Measurements from ENCODE around the gene OSMR. TPM values are rescaled to one million over a fixed set of nuclear protein-coding genes. Genes with fewer than 3 reads are reported as not detected.

OSMR gene
- total RNA-seq, 1 experiment from 2014 or later, result 46.0 TPM

DNA sequence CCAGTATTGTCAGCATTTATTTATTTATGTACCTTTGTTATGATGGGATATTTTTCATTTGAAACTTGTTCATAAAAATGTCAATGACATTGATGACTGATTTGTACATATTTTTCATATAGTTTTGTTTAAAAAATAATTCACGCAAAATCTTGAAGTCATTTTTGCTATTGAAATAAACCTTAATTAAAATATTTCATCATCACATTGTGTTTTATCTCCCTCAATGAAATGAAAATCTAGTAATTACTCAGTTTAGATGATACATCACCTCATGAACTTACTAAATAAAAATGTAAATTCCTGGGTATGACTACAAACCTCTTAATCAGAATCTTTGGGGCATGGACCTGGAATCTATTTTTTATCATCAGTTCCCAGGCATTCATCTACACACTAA lies 89.6 kb downstream of the OSMR start:
- no peaks in the 10 kb centered on the region for H3K27me3 ChIP-seq (ENCODE audit: insufficient read depth, low read length)
- H3K79me2 ChIP-seq (ENCODE audit: insufficient read depth, low read length), result no peaks in the 10 kb centered on the region
- no peak for DNase-seq (ENCODE audit: low read depth, low spot score)
- H2AFZ ChIP-seq (ENCODE audit: low read depth, low read length, poor library complexity, severe bottlenecking), result no peak overlapping the region
- H4K20me1 ChIP-seq (ENCODE audit: insufficient read depth), result no peaks in the 10 kb centered on the region
- no peak for ATAC-seq
- ChIA-PET CTCF (no interaction called here), RAD21 (ENCODE audit: low non-redundant PET in 1 of 2, low total read pairs in 2 of 2, uncharacterized antibody in 2 of 2, unreplicated experiment in 2 of 2) (no interaction called here), POLR2A (no interaction called here)
- no peak overlapping the region for H3K4me2 ChIP-seq (ENCODE audit: low read length)
- no TSS peak for BruUV-seq (replicated peaks)
- no peak overlapping the region for H3K27ac ChIP-seq (ENCODE audit: low read depth, low read length)
- intact Hi-C loops (cut with micrococcal nuclease), result no loop called here
- H3K4me1 ChIP-seq (ENCODE audit: control insufficient read depth in 1 of 2, insufficient read depth in 2 of 2, low read length in 2 of 2), result no peaks in the 10 kb centered on the region
- peaks cover 13 to 14% of the 10 kb centered on the region in 2 experiments; a peak in 2 of 4 replicates for H3K36me3 ChIP-seq (ENCODE audit: control insufficient read depth in 1 of 2, insufficient read depth in 2 of 2, low read length in 2 of 2)
- no peaks in the 10 kb centered on the region for H3K9me2 ChIP-seq (ENCODE audit: insufficient read depth)
- H3K9me3 ChIP-seq (ENCODE audit: control insufficient read depth in 1 of 2, insufficient read depth in 1 of 2, low read depth in 1 of 2, low read length in 2 of 2), result no peaks in the 10 kb centered on the region
- H3K4me3 ChIP-seq (replicated peaks in 1 of 2; ENCODE audit: low read depth in 1 of 2, low read length in 2 of 2), result no peak overlapping the region
- no peak overlapping the region for H3K9ac ChIP-seq (ENCODE audit: low read length)
- no peak for TF ChIP-seq EZH2 (IDR thresholded peaks at IDR 0.05)
- TF ChIP-seq, protein P1, sequence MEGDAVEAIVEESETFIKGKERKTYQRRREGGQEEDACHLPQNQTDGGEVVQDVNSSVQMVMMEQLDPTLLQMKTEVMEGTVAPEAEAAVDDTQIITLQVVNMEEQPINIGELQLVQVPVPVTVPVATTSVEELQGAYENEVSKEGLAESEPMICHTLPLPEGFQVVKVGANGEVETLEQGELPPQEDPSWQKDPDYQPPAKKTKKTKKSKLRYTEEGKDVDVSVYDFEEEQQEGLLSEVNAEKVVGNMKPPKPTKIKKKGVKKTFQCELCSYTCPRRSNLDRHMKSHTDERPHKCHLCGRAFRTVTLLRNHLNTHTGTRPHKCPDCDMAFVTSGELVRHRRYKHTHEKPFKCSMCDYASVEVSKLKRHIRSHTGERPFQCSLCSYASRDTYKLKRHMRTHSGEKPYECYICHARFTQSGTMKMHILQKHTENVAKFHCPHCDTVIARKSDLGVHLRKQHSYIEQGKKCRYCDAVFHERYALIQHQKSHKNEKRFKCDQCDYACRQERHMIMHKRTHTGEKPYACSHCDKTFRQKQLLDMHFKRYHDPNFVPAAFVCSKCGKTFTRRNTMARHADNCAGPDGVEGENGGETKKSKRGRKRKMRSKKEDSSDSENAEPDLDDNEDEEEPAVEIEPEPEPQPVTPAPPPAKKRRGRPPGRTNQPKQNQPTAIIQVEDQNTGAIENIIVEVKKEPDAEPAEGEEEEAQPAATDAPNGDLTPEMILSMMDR (IDR thresholded peaks at IDR 0.05 in 2 of 3, conservative IDR thresholded peaks at IDR 0.05 in 1 of 3; ENCODE audit: borderline replicate concordance in 1 of 3, insufficient read depth in 1 of 3, low read depth in 2 of 3, low read length in 2 of 3), result no peak
- TF ChIP-seq ZFX (IDR thresholded peaks at IDR 0.05), result no peak
- TF ChIP-seq, protein P2, sequence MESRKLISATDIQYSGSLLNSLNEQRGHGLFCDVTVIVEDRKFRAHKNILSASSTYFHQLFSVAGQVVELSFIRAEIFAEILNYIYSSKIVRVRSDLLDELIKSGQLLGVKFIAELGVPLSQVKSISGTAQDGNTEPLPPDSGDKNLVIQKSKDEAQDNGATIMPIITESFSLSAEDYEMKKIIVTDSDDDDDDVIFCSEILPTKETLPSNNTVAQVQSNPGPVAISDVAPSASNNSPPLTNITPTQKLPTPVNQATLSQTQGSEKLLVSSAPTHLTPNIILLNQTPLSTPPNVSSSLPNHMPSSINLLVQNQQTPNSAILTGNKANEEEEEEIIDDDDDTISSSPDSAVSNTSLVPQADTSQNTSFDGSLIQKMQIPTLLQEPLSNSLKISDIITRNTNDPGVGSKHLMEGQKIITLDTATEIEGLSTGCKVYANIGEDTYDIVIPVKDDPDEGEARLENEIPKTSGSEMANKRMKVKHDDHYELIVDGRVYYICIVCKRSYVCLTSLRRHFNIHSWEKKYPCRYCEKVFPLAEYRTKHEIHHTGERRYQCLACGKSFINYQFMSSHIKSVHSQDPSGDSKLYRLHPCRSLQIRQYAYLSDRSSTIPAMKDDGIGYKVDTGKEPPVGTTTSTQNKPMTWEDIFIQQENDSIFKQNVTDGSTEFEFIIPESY (IDR thresholded peaks at IDR 0.05; ENCODE audit: extremely low read depth, insufficient replicate concordance, low read length), result no peak
- TF ChIP-seq FOSL1 (IDR thresholded peaks at IDR 0.05; ENCODE audit: low read depth), result no peak
- TF ChIP-seq POLR2A (IDR thresholded peaks at IDR 0.05; ENCODE audit: borderline replicate concordance, extremely low read depth, insufficient read depth, insufficient read length), result no peak
- TF ChIP-seq, protein P3, sequence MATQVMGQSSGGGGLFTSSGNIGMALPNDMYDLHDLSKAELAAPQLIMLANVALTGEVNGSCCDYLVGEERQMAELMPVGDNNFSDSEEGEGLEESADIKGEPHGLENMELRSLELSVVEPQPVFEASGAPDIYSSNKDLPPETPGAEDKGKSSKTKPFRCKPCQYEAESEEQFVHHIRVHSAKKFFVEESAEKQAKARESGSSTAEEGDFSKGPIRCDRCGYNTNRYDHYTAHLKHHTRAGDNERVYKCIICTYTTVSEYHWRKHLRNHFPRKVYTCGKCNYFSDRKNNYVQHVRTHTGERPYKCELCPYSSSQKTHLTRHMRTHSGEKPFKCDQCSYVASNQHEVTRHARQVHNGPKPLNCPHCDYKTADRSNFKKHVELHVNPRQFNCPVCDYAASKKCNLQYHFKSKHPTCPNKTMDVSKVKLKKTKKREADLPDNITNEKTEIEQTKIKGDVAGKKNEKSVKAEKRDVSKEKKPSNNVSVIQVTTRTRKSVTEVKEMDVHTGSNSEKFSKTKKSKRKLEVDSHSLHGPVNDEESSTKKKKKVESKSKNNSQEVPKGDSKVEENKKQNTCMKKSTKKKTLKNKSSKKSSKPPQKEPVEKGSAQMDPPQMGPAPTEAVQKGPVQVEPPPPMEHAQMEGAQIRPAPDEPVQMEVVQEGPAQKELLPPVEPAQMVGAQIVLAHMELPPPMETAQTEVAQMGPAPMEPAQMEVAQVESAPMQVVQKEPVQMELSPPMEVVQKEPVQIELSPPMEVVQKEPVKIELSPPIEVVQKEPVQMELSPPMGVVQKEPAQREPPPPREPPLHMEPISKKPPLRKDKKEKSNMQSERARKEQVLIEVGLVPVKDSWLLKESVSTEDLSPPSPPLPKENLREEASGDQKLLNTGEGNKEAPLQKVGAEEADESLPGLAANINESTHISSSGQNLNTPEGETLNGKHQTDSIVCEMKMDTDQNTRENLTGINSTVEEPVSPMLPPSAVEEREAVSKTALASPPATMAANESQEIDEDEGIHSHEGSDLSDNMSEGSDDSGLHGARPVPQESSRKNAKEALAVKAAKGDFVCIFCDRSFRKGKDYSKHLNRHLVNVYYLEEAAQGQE (IDR thresholded peaks at IDR 0.05; ENCODE audit: low read depth), result no peak
- TF ChIP-seq RAD21 (IDR thresholded peaks at IDR 0.05; ENCODE audit: low read depth), result no peak
- TF ChIP-seq ELF1 (IDR thresholded peaks at IDR 0.05; ENCODE audit: borderline replicate concordance, low read depth), result no peak
- TF ChIP-seq YY1 (IDR thresholded peaks at IDR 0.05; ENCODE audit: extremely low read depth, insufficient replicate concordance, low read depth, low read length), result no peak
- no peak for TF ChIP-seq SIN3A (IDR thresholded peaks at IDR 0.05; ENCODE audit: low read depth)
- no peak for TF ChIP-seq EGR1 (IDR thresholded peaks at IDR 0.05; ENCODE audit: low read depth)
- TF ChIP-seq, protein P4, sequence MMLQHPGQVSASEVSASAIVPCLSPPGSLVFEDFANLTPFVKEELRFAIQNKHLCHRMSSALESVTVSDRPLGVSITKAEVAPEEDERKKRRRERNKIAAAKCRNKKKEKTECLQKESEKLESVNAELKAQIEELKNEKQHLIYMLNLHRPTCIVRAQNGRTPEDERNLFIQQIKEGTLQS (IDR thresholded peaks at IDR 0.05), result no peak
- TF ChIP-seq, protein P5, sequence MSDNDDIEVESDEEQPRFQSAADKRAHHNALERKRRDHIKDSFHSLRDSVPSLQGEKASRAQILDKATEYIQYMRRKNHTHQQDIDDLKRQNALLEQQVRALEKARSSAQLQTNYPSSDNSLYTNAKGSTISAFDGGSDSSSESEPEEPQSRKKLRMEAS (IDR thresholded peaks at IDR 0.05), result no peak
- no peak for TF ChIP-seq POLR2AphosphoS5 (IDR thresholded peaks at IDR 0.05; ENCODE audit: low read depth, low read length)
- TF ChIP-seq SRF (IDR thresholded peaks at IDR 0.05; ENCODE audit: low read depth), result no peak
- TF ChIP-seq ZNF274 (IDR thresholded peaks at IDR 0.05; ENCODE audit: low read depth, low read length), result no peak
- no peak for TF ChIP-seq EZH2phosphoT487 (IDR thresholded peaks at IDR 0.05; ENCODE audit: borderline replicate concordance)

Data from HCT116 (cell line).